HG03135 (cell line): ENCODE data around the gene ADAMTS17.

Experiments used
- ATAC-seq: cut with Tn5 transposase; IDR thresholded peaks from one replicate; pipeline ENCODE4 v1.9.1; 2021; ENCODE audit warnings: mild to moderate bottlenecking, moderate library complexity; ENCODE audit not compliant: unreplicated experiment

The ADAMTS17 gene

DNA sequence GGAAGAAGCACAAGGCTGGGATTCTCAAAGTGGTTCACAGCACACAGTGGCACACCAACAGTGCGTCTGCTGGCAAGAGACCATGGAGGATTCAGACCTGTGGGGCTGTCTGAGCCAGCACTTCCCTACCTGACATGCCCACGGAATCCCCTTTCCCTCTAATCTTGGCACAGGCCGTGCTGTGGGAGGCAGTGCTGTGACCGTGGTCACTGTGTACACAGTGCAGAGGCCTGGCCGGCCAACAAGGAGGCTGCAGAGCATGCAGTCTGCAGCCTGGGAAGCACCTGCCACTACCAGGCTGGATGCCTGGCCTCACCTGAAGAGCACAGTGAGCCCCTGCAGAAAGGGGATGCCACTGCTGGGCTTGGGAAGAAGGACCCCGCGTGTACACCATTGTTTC is 307.6 kb downstream of the ADAMTS17 start:
- ATAC-seq = no peak

DNA sequence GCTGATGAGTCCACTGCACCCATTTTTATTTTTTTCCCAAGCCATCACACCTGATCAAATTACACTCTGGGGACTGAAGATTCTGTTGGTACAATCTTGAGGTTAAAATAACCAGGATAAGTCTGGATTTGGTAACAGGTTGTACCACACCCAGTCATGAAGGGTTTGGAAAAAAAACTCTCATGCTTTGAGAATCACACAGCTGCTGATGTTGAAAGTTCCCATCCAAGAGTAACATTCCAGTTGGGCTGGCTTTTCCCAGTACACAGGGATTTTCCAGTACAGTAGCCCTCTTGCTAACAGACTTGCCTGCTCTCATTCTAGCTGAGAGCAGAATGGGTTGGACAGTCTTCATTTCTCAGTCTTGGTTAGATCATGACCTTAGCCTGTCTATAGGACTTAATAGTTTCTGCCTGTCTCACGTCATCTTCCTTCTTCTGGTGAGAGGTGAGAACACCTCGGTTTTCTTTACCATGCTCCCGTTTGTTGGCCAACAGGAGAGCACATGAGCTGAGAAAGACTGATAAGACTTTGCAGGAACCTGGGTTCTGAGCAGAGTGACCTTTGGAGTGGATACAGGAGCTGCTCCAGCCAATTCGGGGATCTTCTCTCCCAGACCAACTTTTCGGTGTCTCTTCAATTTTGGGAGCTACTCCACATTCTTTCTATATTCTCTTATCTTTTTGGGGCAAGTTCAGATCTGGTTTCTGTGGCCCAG is 308.5 kb downstream of the ADAMTS17 start:
- no peak for ATAC-seq

DNA sequence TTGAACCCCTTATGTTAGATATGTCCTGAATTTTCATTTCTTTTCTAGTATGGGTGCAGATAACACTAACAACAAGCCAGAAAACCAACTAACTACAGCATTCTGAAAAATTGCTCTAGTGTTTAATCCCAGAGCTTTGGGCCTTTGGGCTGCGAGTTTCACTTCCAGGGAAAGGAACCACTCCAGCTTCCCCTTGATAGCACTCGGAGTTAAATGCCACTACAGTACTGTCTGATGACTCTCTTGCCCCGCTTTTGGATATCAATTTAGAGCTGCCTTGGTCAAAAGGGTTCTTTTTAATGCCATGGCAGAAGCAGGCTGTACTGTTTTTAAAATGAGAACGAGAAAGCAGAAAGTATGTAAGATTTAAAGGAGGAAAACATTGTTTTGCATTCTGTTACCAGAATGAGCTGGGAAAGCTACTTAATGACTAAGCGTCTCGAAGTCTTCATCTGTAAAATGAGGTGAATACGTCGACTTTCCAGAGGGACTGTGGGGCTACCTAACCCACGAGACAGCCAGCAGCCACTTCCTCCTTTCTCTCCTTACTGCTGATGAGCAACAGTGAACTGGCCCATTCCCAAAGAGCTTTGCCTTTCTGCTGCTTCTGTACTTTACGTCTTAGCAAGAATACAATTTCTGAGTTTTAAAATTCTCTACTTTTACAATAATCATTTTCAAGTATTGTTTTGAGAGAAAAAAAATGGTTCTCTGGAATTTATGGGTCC is 309.3 kb downstream of the ADAMTS17 start:
- no peak for ATAC-seq

DNA sequence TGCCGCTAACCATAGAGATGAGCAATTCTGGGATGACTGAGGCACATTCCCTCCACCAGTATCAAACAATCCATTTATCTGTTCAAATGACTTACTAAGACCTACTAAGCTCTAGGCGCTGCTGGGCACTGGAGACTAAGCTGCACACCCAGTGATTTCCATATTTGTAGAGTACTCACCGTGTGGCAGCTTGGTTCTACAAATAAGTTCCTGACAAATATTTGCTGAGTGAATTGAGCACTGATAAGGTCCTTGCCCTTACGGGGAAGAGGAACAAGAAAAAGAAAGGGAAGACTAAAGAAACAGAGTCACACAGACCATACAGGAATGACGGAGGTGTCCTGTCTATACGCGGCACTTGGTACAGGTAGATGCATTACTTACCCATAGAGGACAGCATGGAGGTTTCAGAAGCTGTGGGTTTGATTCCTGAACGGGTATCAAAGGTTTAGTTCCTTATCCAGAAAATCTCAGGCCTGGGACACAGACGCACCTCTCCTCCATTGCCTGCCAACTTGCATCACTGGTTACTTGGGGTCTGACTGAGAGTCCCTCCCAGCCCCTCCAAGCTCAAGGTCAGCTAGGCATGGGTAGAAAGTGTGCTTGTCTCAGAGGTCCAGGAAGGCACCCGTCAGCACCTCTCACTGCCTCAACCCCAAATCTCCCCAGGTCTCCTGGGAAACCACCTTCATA is 310.0 kb downstream of the ADAMTS17 start:
- ATAC-seq = no peak

DNA sequence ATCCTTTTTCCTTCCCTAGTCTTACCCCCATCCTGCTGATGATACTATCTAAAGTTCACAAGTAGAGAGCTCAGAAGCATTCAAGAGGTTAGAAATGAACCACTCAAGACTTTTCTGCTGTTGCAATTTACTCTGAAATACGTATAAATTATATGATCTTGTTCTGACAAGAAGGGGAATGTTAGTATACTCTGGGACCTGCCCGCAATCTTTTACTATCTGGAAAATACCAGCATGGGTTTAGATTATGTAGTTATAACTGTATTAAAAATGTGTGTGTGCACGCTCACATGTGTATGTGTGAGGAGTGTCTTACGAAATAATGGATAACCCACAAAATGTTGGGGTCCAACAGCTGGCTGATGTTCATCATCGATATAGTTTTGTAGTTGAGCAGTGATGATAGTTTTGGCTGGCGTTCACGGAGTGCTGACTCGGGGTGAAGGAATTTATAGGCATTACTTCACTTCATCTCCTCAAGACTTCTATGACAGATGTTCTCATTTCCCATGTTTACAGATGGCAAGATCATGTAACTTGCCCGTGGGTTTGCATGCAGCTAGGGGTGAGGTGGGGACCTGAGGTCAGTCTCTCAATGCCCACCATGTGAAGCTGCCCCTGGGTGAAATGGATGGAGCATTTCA is 311.1 kb downstream of the ADAMTS17 start:
- no peak for ATAC-seq

DNA sequence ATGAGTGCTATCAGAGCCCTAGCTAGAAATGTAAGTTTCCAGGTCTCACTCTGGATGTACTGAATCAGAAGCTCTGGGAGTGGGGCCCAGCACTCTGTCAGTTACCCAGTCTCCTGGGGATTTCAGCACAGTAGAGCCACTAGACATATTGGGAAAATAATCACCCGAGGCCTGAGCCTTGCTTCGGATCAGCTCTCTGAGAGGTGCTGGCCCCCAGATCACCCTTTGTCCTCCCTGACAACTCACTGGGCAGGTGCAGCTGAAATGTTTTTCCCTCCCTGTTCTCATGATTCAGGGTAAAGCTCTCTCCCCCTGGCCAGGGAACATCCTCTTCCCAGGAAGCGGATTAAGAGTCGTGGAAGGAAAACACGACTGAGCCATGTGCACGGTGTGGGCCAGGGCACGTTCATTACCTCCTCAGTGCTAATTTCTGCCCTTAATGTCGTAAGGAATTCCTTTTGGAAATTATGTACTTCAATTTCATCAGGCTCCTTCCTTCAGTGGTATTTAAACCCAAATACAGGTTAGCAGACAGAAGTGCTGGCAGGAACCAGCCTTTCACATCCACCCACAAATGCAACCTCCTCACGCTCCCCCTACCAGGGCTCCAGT is 311.8 kb downstream of the ADAMTS17 start:
- ATAC-seq = no peak

DNA sequence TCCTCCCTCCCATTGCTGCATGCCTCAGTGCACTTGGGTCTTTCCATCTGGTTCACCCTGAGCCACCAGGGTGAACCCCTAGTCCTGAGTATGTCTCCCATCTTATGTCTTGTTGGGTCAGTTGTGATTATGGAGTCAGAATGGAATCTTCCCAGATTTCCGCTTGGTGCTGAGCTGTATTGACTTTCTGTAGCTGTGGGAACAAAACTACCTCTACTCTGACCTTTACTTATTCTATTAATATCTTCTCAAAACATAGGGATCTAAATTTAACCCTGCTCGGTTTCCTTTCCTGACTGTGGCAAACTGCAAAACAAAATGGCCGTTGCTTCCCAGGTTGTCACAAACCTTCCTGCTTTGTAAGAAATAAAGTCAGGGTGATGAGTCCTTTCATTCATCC is 312.7 kb downstream of the ADAMTS17 start:
- ATAC-seq = no peak

DNA sequence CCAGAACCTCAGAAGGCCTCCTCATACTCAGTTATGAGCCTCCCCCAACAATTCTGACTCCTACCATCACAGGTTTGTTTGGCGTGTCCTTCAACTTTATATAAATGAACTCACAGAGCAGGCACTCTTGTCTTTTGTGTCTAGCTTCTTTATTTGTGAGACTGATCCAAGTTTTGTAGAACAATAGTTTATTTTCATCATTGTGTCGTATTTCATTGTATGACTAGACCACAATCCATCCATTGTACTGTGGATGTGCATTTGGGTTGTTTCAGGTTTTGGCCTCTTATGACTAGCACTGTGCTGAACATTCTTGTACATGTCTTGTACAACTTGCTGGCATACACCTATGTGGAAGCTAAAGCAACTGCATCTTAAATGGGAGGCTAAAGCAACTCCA is 315.7 kb downstream of the ADAMTS17 start:
- ATAC-seq = no peak

DNA sequence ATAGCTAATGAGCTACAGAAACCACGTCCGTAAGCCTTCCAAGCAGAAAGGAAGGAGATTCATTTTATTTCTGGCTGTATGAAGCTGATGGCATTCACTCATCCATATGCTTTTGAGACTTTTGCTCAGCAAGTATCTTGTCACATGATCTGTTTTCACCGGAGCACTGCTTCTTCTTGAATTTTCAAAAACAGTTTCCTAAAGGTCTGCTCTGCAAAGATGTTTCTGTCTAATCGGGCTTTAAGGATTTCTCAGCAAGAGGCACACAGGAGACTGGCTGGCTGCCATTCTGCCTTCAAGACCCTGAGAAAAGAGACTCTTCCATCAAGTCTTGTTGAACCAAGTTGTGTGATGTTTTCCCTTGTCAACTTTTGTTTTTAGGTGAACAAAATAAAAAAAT is 319.0 kb downstream of the ADAMTS17 start:
- ATAC-seq = no peak

DNA sequence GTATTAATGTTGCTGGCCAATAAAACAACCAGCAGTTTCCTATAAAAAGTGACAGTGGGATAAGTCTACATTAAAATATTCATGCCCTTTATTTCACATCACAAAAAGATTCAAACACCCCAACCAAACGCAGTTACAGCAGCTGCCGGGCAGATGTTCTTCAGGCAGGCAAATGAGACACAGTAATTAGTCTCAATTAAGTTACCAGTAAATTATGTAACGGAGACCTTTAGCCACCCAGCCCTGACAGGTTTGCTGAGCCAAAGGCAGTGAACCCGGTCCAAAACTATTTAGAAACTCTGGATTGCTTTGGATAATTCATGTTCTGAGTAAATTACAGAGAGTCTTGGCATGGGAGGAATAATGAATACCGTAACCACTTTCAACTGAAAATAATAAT is 319.4 kb downstream of the ADAMTS17 start:
- ATAC-seq = no peak

DNA sequence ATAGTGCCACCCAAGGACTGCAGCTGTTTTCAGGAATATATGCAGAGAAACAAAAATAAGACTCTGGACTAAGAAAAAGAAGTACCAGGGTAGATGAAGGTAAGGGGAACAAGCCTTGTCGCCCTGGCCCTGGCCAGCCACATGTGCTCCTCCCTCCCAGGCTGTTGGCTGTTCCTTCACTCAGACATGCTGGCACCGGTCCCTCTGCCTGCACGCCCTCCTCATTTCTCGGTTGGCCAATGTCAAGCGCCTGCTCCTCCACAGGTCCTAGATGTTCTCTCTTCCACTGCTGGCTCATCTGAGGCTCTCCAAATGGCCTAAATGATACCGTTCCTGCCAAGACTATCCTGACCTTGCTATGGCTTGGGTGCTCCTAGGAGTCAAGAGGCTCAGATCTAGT is 320.1 kb downstream of the ADAMTS17 start:
- no peak for ATAC-seq

DNA sequence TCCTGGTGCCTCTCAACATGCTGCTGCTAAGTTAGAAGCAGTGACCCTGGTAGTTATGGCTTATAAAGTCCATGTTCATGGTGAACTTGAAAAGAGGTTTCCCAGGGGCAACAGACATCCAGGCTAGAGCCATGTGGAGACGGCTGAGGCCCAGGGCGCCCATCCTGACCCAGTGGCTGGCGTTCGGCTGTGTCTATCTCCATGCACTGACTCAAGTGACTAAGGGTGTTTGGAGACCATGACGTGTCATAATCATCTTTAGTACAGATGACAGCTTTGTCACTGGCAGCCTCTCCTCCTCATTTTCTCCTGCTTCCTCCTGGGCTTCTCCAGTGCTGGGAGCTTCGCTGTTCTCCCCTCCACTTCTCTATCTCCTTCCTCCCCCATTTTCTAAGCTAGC is 321.2 kb downstream of the ADAMTS17 start:
- ATAC-seq = no peak

DNA sequence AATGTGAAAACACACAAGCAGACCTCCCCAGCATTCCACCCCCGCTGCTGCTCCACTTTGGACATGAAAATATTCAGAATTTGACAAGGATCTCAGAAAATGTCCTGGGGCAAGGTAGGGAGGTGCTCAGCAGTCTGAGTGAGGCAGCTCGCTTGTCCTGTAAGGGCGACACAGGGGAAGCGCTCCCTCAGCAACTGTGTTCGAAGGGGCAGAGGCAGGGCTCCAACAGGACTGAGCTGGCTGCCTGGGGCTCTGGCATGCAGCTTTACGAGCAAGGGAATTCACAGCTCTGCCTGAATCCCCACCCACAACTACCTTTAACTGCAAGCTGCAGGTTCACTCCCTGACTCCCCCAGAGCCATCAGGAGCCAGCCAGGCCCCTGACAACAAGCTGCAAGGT is 321.6 kb downstream of the ADAMTS17 start:
- ATAC-seq = no peak

DNA sequence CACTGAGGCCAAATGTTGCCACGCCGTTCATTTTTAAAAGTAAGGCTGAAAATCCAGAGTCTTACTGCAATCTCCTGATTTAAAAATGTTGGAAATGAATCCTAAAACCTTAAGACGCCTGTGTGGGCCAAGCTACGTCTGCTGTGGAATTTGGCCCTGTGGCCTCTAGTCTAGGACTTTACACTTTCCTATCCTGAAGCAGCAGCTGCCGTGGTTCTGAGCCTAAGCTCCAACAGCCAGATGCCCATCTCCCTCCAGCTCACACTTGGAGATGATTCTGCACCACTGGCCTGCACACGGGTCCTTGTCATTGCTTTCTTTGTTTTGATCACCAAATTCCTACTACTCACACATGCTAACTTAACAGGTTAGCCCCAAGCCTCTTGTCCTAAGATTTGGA is 322.2 kb downstream of the ADAMTS17 start:
- ATAC-seq = no peak

DNA sequence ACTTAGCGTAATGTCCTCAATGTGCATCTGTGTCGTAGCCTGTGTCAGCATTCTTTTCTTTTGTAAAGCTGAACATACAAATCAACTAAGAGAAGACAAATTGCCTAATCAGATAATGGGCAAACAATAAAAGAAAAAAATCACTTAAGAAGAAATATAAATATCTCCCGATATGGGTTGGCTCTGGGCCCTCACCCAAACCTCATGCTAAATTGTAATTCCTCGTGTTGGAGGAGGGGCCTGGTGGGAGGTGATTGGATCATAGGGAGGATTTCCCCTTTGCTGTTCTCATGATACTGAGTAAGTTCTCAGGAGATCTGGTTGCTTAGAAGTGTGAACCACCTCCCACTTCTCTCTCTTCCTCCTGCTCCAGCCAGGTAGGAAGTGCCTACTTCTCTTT is 323.6 kb downstream of the ADAMTS17 start:
- ATAC-seq = no peak

DNA sequence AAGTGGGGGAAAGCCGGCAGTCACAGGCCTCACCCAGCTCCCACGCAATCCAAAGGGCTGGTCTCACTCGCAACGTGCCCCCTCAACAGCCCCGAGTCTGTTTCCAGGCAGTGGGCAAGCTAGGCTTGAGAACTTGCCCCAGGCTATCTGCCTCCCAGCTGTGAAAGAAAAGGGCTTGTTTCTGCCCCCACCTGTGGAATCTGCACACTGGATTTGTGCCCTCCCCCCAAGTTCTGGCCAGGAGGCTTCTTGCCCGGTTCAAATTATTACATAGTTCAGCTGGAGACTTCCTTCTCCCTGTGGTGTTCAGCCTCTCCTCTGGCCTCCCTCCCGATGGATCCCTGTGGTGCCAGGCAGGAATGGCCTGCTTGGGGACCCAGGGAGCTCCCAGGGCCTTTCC is 324.6 kb downstream of the ADAMTS17 start:
- no peak for ATAC-seq

DNA sequence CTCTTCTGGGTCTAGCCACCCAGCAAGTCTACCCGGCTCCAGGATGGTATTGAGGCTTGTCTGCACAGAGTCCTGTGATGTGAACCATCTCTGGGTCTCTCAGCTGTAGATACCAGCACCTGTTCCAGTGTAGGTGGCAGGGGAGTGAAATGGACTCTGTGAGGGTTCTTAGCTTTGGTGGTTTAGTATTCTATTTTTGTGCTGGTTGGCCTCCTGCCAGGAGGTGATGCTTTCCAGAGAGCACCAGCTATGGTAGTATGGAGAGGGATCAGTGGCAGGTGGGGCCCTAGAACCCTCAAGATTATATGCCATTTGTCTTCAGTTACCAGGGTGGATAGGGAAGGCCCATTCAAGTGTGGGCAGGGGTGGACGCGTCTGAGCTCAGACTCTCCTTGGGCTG is 325.1 kb downstream of the ADAMTS17 start:
- no peak for ATAC-seq

DNA sequence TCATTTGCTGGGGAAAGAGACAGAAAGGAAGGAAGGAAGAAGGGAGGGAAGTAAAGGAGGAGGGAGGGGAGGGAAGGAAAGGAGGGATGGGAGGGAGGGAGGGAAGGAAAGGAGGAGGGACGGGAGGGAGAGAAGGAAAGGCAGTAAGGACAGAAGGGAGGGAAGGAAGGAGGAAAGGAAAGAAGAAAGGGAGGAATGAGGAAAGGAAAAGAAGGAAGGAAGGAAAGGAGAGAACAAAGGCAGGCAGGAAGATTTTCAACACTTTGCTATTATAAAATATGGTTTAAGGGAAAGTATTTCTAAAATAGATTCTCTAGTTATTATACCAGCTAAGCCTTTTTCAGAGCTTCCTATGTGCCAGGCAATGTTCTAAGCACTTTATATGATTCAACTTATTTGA is 330.5 kb downstream of the ADAMTS17 start:
- ATAC-seq = no peak

DNA sequence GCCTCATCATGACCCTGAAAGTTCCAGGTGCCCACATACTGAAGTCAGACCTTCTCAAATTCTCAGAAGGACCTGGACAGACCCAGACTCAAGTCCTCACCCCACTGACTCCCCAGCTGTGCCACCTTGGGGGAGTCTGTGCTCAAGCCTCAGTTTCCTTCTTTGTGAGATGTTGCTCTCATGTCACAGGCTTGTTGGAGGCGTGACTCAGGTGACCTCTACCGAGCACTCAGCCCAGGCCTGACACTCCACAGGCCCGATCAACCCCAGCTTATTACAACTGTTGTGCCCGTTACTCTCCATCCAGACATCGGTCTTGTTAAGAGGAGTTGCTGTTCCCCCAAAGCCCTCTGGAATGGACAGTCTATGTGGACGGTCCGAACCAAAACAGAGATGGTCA is 332.4 kb downstream of the ADAMTS17 start:
- no peak for ATAC-seq

DNA sequence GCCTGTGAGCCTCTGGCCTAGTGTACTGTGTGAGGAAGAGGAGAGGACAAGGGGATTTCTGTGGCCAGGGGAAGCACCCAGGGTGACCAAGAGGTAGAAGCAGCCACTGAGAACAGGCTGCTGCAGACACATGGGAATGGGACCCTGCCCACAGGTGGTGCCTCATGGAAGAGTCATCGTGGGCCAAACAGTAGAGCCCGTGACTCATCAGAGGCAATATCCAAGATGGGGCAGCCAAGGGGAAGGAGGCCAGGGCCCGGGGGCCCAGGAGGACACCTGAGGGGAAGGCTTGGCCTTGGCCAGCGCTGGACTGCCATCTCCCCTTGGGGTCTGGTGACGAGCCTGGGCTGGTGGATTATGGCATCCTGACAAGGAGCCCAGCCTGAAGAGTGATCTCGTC is 333.5 kb downstream of the ADAMTS17 start:
- ATAC-seq = no peak

DNA sequence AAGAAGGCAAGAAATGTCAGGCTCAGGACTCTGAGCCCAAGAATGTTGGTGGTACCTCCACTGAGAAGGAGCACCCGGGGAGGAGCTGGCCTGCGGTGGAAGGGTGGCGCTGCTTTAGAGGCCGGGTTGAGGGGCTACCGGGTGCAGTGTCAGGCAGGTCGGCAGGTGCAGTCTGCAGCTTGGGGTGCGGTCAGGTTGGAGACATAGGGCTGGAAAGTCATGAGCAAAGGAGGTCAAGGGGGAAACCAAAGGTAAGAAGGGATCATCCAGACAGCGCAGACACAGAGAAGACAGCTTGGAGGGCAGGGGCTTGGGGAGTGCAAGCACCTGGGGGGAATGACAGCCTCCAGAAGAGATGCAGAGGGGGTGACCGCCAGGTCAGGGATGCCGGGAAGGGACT is 334.2 kb downstream of the ADAMTS17 start:
- ATAC-seq = no peak
